Neural progenitor cell (in vitro differentiated cells): ENCODE data around the gene KIF16B. TPM values are rescaled to one million over a fixed set of nuclear protein-coding genes. Genes with fewer than 3 reads are reported as not detected.

Source experiments
- DNase-seq: peaks from one replicate; pipeline ENCODE4 v3.0.0-alpha.2; 2016; ENCODE audit warnings: low spot score
- H2AFZ ChIP-seq: fragments of 200-600 bp; sonication (generic); replicated peaks from 2 replicates; pipeline ENCODE4 v1.6.1; 2016; ENCODE audit warnings: antibody characterized with exemption
- H3F3A ChIP-seq: fragments of 200-600 bp; sonication (generic); 2 replicates; pipeline ENCODE4 v1.6.1; 2016; ENCODE audit warnings: antibody characterized with exemption, low read depth
- H3K27ac ChIP-seq: fragments of 200-600 bp; sonication (generic); 2 replicates; pipeline ENCODE4 v1.5.1; 2016; ENCODE audit warnings: mild to moderate bottlenecking
- H3K27me3 ChIP-seq: fragments of 200-600 bp; sonication (generic); 2 replicates; pipeline ENCODE4 v1.6.1; 2016; ENCODE audit warnings: mild to moderate bottlenecking, moderate library complexity
- H3K36me3 ChIP-seq: fragments of 200-600 bp; sonication (generic); 2 replicates; pipeline ENCODE4 v1.5.1; 2016
- H3K4me1 ChIP-seq: fragments of 200-600 bp; sonication (generic); 2 replicates; pipeline ENCODE4 v1.6.1; 2016; ENCODE audit warnings: mixed run types
- H3K4me2 ChIP-seq: fragments of 200-600 bp; sonication (generic); 2 replicates; pipeline ENCODE4 v1.6.1; 2016
- H3K4me3 ChIP-seq: fragments of 200-600 bp; sonication (generic); 2 replicates; pipeline ENCODE4 v1.5.1; 2016
- H3K79me2 ChIP-seq: fragments of 200-600 bp; sonication (generic); 2 replicates; pipeline ENCODE4 v1.6.1; 2016; ENCODE audit warnings: low read depth
- H3K9ac ChIP-seq: fragments of 200-600 bp; sonication (generic); 2 replicates; pipeline ENCODE4 v1.6.1; 2016
- H3K9me3 ChIP-seq: fragments of 200-600 bp; sonication (generic); 2 replicates; pipeline ENCODE4 v1.5.1; 2016; ENCODE audit warnings: low read depth
- H4K20me1 ChIP-seq: fragments of 200-600 bp; sonication (generic); 2 replicates; pipeline ENCODE4 v1.6.1; 2016; ENCODE audit warnings: low read depth
- H3K27ac Mint-ChIP-seq: 3 replicates; pipeline ENCODE4 v1.8.0; 2021; ENCODE audit warnings: mixed read lengths
- H3K27me3 Mint-ChIP-seq: 2 replicates; pipeline ENCODE4 v1.8.0; 2022; ENCODE audit warnings: low read depth, mild to moderate bottlenecking, inconsistent platforms, moderate library complexity, mixed read lengths; ENCODE audit not compliant: insufficient read depth
- H3K36me3 Mint-ChIP-seq: 3 replicates; pipeline ENCODE4 v1.8.0; 2021; ENCODE audit warnings: mixed read lengths
- H3K4me1 Mint-ChIP-seq: 3 replicates; pipeline ENCODE4 v1.8.0; 2021; ENCODE audit warnings: mixed read lengths
- H3K4me3 Mint-ChIP-seq: 3 replicates; pipeline ENCODE4 v1.8.0; 2021; ENCODE audit warnings: mild to moderate bottlenecking, moderate library complexity, mixed read lengths
- H3K9me3 Mint-ChIP-seq: 3 replicates; pipeline ENCODE4 v1.8.0; 2020; ENCODE audit warnings: mixed read lengths
- EZH2 ChIP-seq: fragments of 200-600 bp; sonication (generic); IDR thresholded peaks from 2 replicates; pipeline ENCODE4 v1.6.1; 2017; ENCODE audit warnings: antibody characterized with exemption, mild to moderate bottlenecking, moderate library complexity
- EZH2phosphoT487 ChIP-seq: fragments of 200-600 bp; sonication (generic); IDR thresholded peaks from 2 replicates; pipeline ENCODE4 v1.6.1; 2017; ENCODE audit warnings: antibody characterized with exemption
- total RNA-seq: library from RNA; depleted of rRNA; stranded (reverse); fragments of >200 nt; gene quantifications from 2 replicates; pipeline ENCODE4 v1.2.3, GENCODE V29; 2015; ENCODE audit warnings: low replicate concordance
- TF ChIP-seq, protein P1 (sequence below): fragments of 200-600 bp; sonication (generic); IDR thresholded peaks from 2 replicates; pipeline ENCODE4 v1.5.1; 2017; ENCODE audit warnings: antibody characterized with exemption, mild to moderate bottlenecking

Gene KIF16B
- total RNA-seq, 1 donor from 2014 or later: 15.5 TPM

DNA sequence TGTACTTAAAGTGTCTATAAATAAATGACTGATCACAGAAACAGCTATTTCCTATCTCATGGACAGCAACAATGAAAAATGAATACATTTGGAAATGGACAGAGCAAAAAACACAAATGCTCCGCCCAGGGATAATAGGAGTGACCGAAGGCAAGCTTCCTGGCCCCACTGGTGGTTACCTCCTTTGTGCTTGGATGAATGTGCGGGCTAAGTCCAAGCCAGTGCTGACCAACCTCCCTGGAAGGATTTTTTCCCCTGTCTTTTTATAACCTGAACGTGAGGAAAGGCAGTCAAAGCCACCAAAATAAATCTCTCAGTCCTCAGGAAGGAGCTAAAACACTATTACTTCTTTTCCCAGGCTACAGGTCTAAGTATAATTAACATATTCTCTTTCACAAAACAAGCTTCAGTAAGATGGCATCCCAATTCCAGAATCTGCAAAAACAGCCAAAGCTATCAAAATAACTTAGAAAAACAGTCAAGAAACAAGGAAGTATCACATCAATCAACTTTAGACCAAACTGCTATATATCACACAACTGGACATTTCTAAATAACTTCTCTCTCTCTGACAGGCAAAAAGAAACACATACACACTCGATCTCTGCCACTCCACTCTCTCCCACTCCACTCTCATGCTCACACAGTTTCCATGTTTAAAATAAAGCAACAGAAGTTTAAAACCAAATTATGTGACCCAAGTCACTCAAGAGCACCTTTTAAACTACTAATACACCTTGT lies 10.0 kb downstream of the KIF16B start:
- no peak overlapping the region for H3K4me3 ChIP-seq
- H3F3A ChIP-seq: no peaks in the 10 kb centered on the region
- Mint-ChIP-seq H3K27ac (no peak overlapping the region), H3K36me3 (no peaks in the 10 kb centered on the region), H3K4me1 (peaks cover 10% of the 10 kb centered on the region), H3K27me3 (peaks cover 3% of the 10 kb centered on the region), H3K9me3 (no peaks in the 10 kb centered on the region), H3K4me3 (no peak overlapping the region)
- H2AFZ ChIP-seq: no peak overlapping the region
- no peak overlapping the region for H3K9ac ChIP-seq
- peak; percentile 34 for DNase-seq
- no peak for TF ChIP-seq EZH2phosphoT487
- no peak for TF ChIP-seq EZH2
- TF ChIP-seq, protein P1, sequence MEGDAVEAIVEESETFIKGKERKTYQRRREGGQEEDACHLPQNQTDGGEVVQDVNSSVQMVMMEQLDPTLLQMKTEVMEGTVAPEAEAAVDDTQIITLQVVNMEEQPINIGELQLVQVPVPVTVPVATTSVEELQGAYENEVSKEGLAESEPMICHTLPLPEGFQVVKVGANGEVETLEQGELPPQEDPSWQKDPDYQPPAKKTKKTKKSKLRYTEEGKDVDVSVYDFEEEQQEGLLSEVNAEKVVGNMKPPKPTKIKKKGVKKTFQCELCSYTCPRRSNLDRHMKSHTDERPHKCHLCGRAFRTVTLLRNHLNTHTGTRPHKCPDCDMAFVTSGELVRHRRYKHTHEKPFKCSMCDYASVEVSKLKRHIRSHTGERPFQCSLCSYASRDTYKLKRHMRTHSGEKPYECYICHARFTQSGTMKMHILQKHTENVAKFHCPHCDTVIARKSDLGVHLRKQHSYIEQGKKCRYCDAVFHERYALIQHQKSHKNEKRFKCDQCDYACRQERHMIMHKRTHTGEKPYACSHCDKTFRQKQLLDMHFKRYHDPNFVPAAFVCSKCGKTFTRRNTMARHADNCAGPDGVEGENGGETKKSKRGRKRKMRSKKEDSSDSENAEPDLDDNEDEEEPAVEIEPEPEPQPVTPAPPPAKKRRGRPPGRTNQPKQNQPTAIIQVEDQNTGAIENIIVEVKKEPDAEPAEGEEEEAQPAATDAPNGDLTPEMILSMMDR: no peak
- no peaks in the 10 kb centered on the region for H3K36me3 ChIP-seq
- no peaks in the 10 kb centered on the region for H4K20me1 ChIP-seq
- H3K27me3 ChIP-seq: no peaks in the 10 kb centered on the region
- H3K27ac ChIP-seq: no peak overlapping the region
- peak overlapping the region; percentile 9 for H3K4me2 ChIP-seq
- no peaks in the 10 kb centered on the region for H3K79me2 ChIP-seq
- H3K9me3 ChIP-seq: no peaks in the 10 kb centered on the region
- H3K4me1 ChIP-seq: peaks cover 8% of the 10 kb centered on the region

DNA sequence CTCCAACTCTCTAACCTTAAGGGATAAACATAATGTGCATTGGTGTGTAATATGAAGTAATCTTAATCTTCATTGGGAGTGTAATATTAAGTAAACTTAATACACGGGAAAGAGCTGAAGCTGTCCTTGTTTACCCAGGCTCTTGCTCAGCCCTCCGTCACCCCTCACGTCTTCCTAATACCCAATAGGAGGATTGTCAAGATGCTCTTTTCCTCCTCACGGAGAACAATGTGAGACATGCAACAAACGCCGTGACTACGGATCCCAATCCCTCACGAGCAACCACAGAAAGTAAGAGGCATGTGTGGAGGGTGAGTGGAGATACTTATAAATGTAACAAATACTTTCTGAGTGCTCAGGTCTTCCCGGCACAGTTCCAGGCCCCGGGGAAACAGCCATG lies 11.0 kb downstream of the KIF16B start:
- Histone ChIP-seq H3K36me3 (no peaks in the 10 kb centered on the region), H3K79me2 (peaks cover 4% of the 10 kb centered on the region), H3K27me3 (no peaks in the 10 kb centered on the region), H3K9me3 (no peaks in the 10 kb centered on the region), H3K4me3 (no peak overlapping the region), H3K27ac (no peak overlapping the region), H3F3A (no peaks in the 10 kb centered on the region), H4K20me1 (no peaks in the 10 kb centered on the region), H3K4me2 (no peak overlapping the region), H2AFZ (no peak overlapping the region), H3K4me1 (peaks cover 8% of the 10 kb centered on the region), H3K9ac (no peak overlapping the region)
- Mint-ChIP-seq H3K4me3 (no peak overlapping the region), H3K9me3 (no peaks in the 10 kb centered on the region), H3K36me3 (no peaks in the 10 kb centered on the region), H3K27ac (no peak overlapping the region), H3K4me1 (peaks cover 10% of the 10 kb centered on the region), H3K27me3 (peaks cover 3% of the 10 kb centered on the region)
- DNase-seq: no peak
- TF ChIP-seq EZH2: no peak
- TF ChIP-seq, protein P1: no peak
- no peak for TF ChIP-seq EZH2phosphoT487

DNA sequence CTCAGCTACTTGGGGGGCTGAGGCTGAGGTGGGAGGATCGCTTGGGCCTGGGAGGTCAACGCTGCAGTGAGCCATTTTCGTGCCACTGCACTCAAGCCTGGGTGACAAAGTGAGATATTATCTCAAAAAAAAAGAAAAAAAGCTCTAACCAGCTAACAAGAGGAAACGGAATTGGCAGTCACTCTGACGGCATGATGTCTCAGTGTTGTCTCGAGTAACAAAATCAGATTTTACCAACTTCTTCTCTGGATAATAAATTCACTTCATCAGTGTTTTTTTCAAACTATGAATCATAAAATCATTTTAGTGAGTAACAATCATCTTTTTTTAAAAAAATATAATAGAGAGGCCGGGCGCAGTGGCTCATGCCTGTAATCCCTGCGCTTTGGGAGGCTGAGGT lies 12.6 kb downstream of the KIF16B start:
- Histone ChIP-seq H3K79me2 (peaks cover 6% of the 10 kb centered on the region), H3K27me3 (no peaks in the 10 kb centered on the region), H3K36me3 (no peaks in the 10 kb centered on the region), H3K4me1 (peaks cover 8% of the 10 kb centered on the region), H2AFZ (no peak overlapping the region), H3K4me2 (no peak overlapping the region), H3K4me3 (no peak overlapping the region), H3F3A (no peaks in the 10 kb centered on the region), H4K20me1 (no peaks in the 10 kb centered on the region), H3K9me3 (no peaks in the 10 kb centered on the region), H3K27ac (no peak overlapping the region), H3K9ac (no peak overlapping the region)
- peaks cover 3% of the 10 kb centered on the region for H3K27me3 Mint-ChIP-seq
- DNase-seq: no peak
- peaks cover 10% of the 10 kb centered on the region for H3K4me1 Mint-ChIP-seq
- peaks cover 2% of the 10 kb centered on the region for H3K9me3 Mint-ChIP-seq
- H3K36me3 Mint-ChIP-seq: no peaks in the 10 kb centered on the region
- TF ChIP-seq, protein P1: no peak
- TF ChIP-seq EZH2 (no peak), EZH2phosphoT487 (no peak)
- H3K4me3 Mint-ChIP-seq: no peak overlapping the region
- H3K27ac Mint-ChIP-seq: no peak overlapping the region
